Measurements from ENCODE around the gene MCCC1.

DNA sequence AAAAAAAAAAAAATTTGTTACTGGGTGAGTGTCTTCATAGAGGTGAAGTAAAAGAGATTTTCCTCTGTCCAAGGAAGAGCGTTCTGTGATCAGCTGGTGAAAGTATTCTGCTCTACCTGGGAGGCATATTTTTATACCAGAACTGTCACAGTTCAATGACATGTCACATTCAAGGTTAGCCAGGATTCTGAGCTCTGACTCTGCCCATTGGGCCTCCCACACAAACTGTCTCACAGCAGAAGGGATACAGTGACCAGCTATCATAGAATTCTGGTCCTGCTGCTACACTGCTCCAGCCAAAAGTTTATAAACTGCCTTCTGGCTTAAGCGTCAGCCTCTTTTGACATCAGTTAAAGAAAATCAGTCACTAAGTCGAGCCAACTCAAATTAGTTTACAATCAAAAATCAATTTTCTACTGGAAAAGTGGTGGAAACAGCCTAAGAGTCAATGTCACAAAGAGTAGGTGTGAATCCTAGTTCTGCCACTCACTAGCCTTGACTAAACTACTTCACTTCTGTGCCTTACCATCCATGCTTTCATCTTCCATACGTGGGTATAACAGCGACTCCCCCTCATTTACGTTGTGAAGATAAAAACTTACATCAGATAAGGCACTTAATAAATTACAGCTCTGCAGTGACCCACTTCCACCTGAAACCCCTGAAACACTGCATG lies 66.3 kb downstream of the MCCC1 start:
- TF ChIP-seq, protein P1, sequence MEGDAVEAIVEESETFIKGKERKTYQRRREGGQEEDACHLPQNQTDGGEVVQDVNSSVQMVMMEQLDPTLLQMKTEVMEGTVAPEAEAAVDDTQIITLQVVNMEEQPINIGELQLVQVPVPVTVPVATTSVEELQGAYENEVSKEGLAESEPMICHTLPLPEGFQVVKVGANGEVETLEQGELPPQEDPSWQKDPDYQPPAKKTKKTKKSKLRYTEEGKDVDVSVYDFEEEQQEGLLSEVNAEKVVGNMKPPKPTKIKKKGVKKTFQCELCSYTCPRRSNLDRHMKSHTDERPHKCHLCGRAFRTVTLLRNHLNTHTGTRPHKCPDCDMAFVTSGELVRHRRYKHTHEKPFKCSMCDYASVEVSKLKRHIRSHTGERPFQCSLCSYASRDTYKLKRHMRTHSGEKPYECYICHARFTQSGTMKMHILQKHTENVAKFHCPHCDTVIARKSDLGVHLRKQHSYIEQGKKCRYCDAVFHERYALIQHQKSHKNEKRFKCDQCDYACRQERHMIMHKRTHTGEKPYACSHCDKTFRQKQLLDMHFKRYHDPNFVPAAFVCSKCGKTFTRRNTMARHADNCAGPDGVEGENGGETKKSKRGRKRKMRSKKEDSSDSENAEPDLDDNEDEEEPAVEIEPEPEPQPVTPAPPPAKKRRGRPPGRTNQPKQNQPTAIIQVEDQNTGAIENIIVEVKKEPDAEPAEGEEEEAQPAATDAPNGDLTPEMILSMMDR (IDR thresholded peaks at IDR 0.05 in 2 of 3, conservative IDR thresholded peaks at IDR 0.05 in 1 of 3; ENCODE audit: control insufficient read depth in 2 of 3, extremely low read depth in 1 of 3, insufficient read depth in 1 of 3, low read depth in 3 of 3, low read length in 3 of 3) = no peak
- no peak for TF ChIP-seq NFYB (IDR thresholded peaks at IDR 0.05; ENCODE audit: insufficient read depth, low read depth, low read length)
- no peak for TF ChIP-seq TCF12 (IDR thresholded peaks at IDR 0.05; ENCODE audit: low read depth, low read length)

Data from GM12878 (cell line).